HG02678 (cell line): ENCODE data around the gene ADGRL1.
"Not testable (repeated sequence)": the region's sequence is repeated elsewhere in the genome, so short reads cannot be mapped to it uniquely, and the experiment has no call there.

Experiments used
- ATAC-seq: cut with Tn5 transposase; IDR thresholded peaks from one replicate; pipeline ENCODE4 v1.9.1; 2021; ENCODE audit warnings: mild to moderate bottlenecking, moderate library complexity; ENCODE audit not compliant: unreplicated experiment

Gene ADGRL1

GRCh38 chr19:14164082-14164481 is 41.9 kb downstream of the ADGRL1 start:
- ATAC-seq = no peak

GRCh38 chr19:14162871-14163297 is 43.1 kb downstream of the ADGRL1 start:
- no peak for ATAC-seq

GRCh38 chr19:14161305-14161704 is 44.7 kb downstream of the ADGRL1 start:
- no peak for ATAC-seq

- ATAC-seq = no peak
Observed at GRCh38 chr19:14160017-14160703, 45.8 kb downstream of the ADGRL1 start.

GRCh38 chr19:14159059-14159458 is 46.9 kb downstream of the ADGRL1 start:
- ATAC-seq = no peak

GRCh38 chr19:14158276-14159023 is 47.5 kb downstream of the ADGRL1 start:
- no peak for ATAC-seq

- no peak for ATAC-seq
Observed at GRCh38 chr19:14156971-14157717, 48.8 kb downstream of the ADGRL1 start.

GRCh38 chr19:14156122-14156521 is 49.8 kb downstream of the ADGRL1 start:
- ATAC-seq = no peak

GRCh38 chr19:14155371-14155770 is 50.6 kb downstream of the ADGRL1 start:
- ATAC-seq = no peak

GRCh38 chr19:14152713-14153112 is 53.3 kb downstream of the ADGRL1 start:
- ATAC-seq = no peak

- ATAC-seq = no peak
Observed at GRCh38 chr19:14150770-14151661, 55.0 kb downstream of the ADGRL1 start.

- ATAC-seq = no peak
Observed at GRCh38 chr19:14150041-14150769, 55.8 kb downstream of the ADGRL1 start.

- no peak for ATAC-seq
Observed at GRCh38 chr19:14149509-14149994, 56.4 kb downstream of the ADGRL1 start.

- ATAC-seq = no peak
Observed at GRCh38 chr19:14148751-14149410, 57.1 kb downstream of the ADGRL1 start.

GRCh38 chr19:14147797-14148605 is 58.0 kb downstream of the ADGRL1 start:
- no peak for ATAC-seq

- ATAC-seq = no peak
Observed at GRCh38 chr19:14146789-14147216, 59.2 kb downstream of the ADGRL1 start.

- ATAC-seq = not testable (repeated sequence)
Observed at GRCh38 chr19:14146169-14146568, 59.8 kb downstream of the ADGRL1 start.

GRCh38 chr19:14145381-14145780 is 60.6 kb downstream of the ADGRL1 start:
- no peak for ATAC-seq
